Measurements from ENCODE around the gene S100A1. TPM values are rescaled to one million over a fixed set of nuclear protein-coding genes. Genes with fewer than 3 reads are reported as not detected.

The S100A1 gene
- total RNA-seq, 1 experiment from 2014 or later = 18.1 TPM

DNA sequence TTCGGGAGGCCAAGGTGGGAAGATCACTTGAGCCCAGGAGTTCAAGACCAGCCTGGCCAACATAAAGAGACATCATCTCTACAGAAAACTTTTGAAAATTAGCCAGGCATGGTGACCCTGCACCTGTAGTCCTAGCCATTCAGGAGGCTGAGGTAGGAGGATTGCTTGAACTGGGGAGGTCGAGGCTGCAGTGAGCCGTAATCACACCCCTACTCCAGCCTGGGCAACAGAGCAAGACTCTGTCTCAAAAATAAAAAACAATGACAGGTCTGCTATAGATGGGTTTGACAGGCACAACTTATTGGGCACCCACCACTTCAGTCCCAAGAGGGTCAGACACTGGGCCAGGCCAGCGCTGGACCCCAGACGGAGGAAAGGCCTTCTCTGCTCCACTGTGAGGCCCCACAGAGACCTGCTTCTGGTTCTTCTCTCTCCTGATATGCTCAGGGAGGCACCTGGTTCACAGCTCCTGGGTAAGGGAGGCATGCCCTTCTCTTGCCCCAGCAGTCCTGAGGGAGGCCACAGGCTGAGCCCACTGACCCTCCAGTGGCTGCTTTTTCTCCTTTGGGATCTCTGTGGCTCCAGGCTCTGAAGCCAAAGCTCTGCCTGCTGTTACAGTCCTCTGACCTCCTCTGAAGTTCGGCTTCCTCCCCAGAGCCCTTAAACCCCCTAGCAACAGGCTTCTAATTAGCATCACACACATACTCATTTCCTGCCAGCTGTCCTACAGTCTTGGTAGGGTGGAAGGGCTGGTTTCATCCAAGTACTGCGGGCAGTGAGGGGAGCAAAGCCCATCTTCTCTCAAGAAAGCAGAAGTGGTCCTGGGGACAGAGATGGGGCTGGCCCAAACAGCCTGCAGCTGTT, 29.7 kb upstream of the S100A1 start:
- Mint-ChIP-seq H3K27ac (ENCODE audit: unreplicated experiment) (no peak overlapping the region), H3K36me3 (ENCODE audit: insufficient read depth, unreplicated experiment) (no peaks in the 10 kb centered on the region), H3K9me3 (ENCODE audit: unreplicated experiment) (no peaks in the 10 kb centered on the region), H3K4me1 (ENCODE audit: low read depth, unreplicated experiment) (no peaks in the 10 kb centered on the region), H3K4me3 (ENCODE audit: unreplicated experiment) (no peak overlapping the region), H3K27me3 (ENCODE audit: insufficient read depth, unreplicated experiment) (no peaks in the 10 kb centered on the region)
- DNase-seq = no peak
- H3K27me3 ChIP-seq (replicated peaks; ENCODE audit: control insufficient read depth, insufficient read depth, low read length) = no peaks in the 10 kb centered on the region
- H3K4me3 ChIP-seq (ENCODE audit: low read depth, low read length) = no peak overlapping the region
- no peaks in the 10 kb centered on the region for H3K36me3 ChIP-seq (ENCODE audit: control insufficient read depth, insufficient read depth, low read length)
- POLR2A ChIA-PET = no interaction called here
- no peaks in the 10 kb centered on the region for H3K9me3 ChIP-seq
- intact Hi-C loops (cut with micrococcal nuclease; ENCODE audit: unreplicated experiment) = loop anchor here (2.0 kb wide), 1 partner anchor 14 kb away; the partner anchor contains the start of gene S100A16
- H3K4me1 ChIP-seq = no peaks in the 10 kb centered on the region
- CTCF ChIA-PET = interaction anchor here (0.8 kb wide), 1 partner anchor 29 kb away, joined by 3 read pairs; the partner anchor contains the start of gene S100A13
- TF ChIP-seq, protein P1, sequence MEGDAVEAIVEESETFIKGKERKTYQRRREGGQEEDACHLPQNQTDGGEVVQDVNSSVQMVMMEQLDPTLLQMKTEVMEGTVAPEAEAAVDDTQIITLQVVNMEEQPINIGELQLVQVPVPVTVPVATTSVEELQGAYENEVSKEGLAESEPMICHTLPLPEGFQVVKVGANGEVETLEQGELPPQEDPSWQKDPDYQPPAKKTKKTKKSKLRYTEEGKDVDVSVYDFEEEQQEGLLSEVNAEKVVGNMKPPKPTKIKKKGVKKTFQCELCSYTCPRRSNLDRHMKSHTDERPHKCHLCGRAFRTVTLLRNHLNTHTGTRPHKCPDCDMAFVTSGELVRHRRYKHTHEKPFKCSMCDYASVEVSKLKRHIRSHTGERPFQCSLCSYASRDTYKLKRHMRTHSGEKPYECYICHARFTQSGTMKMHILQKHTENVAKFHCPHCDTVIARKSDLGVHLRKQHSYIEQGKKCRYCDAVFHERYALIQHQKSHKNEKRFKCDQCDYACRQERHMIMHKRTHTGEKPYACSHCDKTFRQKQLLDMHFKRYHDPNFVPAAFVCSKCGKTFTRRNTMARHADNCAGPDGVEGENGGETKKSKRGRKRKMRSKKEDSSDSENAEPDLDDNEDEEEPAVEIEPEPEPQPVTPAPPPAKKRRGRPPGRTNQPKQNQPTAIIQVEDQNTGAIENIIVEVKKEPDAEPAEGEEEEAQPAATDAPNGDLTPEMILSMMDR (IDR thresholded peaks at IDR 0.05; ENCODE audit: insufficient read depth in 1 of 2, low read depth in 1 of 2, low read length in 1 of 2, severe bottlenecking in 1 of 2, unreplicated experiment in 1 of 2) = no peak
- no TSS peak for BruUV-seq (replicated peaks)

DNA sequence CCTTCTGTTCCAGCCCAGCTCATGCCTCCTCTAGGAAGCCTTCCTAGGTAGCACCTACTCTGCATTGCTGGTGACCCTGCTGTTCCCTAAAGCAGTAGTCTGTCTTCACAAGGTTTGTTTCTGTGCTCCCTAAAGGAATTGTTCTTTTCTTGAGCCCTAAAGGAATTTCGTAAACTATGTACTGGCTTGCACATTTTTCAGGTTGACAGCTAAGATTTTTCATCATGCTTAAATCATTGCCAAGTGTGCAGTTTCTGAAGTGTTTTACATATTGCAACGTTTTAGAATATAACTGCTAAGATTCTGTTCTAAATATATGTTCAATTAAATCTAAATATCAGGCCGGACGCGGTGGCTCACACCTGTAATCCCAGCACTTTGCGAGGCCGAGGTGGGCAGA, 28.4 kb upstream of the S100A1 start:
- H3K9me3 Mint-ChIP-seq (ENCODE audit: unreplicated experiment) = no peaks in the 10 kb centered on the region
- no TSS peak for BruUV-seq (replicated peaks)
- TF ChIP-seq, protein P1 (IDR thresholded peaks at IDR 0.05; ENCODE audit: insufficient read depth in 1 of 2, low read depth in 1 of 2, low read length in 1 of 2, severe bottlenecking in 1 of 2, unreplicated experiment in 1 of 2) = no peak
- Histone ChIP-seq H3K4me3 (ENCODE audit: low read depth, low read length) (no peak overlapping the region), H3K36me3 (ENCODE audit: control insufficient read depth, insufficient read depth, low read length) (no peaks in the 10 kb centered on the region), H3K4me1 (peaks cover 1% of the 10 kb centered on the region; the same call in 1 of the 2 replicates), H3K9me3 (no peaks in the 10 kb centered on the region), H3K27me3 (replicated peaks; ENCODE audit: control insufficient read depth, insufficient read depth, low read length) (no peaks in the 10 kb centered on the region)
- intact Hi-C loops (cut with micrococcal nuclease; ENCODE audit: unreplicated experiment) = loop anchor here (2.0 kb wide), 1 partner anchor 13 kb away; the partner anchor contains the start of gene S100A16
- ChIA-PET CTCF (no interaction called here), POLR2A (no interaction called here)
- peaks cover 3% of the 10 kb centered on the region for H3K36me3 Mint-ChIP-seq (ENCODE audit: insufficient read depth, unreplicated experiment)
- no peaks in the 10 kb centered on the region for H3K27me3 Mint-ChIP-seq (ENCODE audit: insufficient read depth, unreplicated experiment)
- no peak for DNase-seq
- H3K27ac Mint-ChIP-seq (ENCODE audit: unreplicated experiment) = no peak overlapping the region
- no peak overlapping the region for H3K4me3 Mint-ChIP-seq (ENCODE audit: unreplicated experiment)
- H3K4me1 Mint-ChIP-seq (ENCODE audit: low read depth, unreplicated experiment) = no peaks in the 10 kb centered on the region

DNA sequence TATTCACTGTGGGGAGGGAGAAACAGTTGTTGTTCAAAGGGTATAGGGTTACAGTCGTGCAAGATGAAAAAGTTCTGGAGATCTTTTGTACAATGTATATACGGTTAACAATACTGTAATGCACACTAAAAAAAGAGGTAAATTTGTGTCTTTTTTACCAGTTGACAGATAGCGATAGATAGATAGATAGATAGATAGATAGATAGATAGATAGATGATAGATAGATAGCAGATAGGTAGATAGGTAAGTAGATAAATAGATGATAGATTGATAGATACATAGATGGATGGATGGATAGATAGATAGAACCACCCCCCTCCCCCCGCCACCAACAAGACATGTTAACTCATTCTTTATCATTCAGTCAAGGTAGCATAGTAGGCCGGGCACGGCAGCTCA, 25.5 kb upstream of the S100A1 start:
- Mint-ChIP-seq H3K4me3 (ENCODE audit: unreplicated experiment) (no peak overlapping the region), H3K4me1 (ENCODE audit: low read depth, unreplicated experiment) (peaks cover under 1% of the 10 kb centered on the region), H3K27me3 (ENCODE audit: insufficient read depth, unreplicated experiment) (no peaks in the 10 kb centered on the region), H3K36me3 (ENCODE audit: insufficient read depth, unreplicated experiment) (peaks cover 28% of the 10 kb centered on the region), H3K9me3 (ENCODE audit: unreplicated experiment) (no peaks in the 10 kb centered on the region), H3K27ac (ENCODE audit: unreplicated experiment) (no peak overlapping the region)
- peaks cover 18% of the 10 kb centered on the region for H3K4me1 ChIP-seq
- H3K4me3 ChIP-seq (ENCODE audit: low read depth, low read length) = no peak overlapping the region
- POLR2A ChIA-PET = interaction anchor here (1.1 kb wide), 1 partner anchor 13 kb away, joined by 4 read pairs; the partner anchor contains the start of gene S100A14
- no peak for DNase-seq
- intact Hi-C loops (cut with micrococcal nuclease; ENCODE audit: unreplicated experiment) = no loop called here
- no peaks in the 10 kb centered on the region for H3K9me3 ChIP-seq
- CTCF ChIA-PET = interaction anchor here (0.6 kb wide), 1 partner anchor 1067 kb away, joined by 3 read pairs; no protein-coding TSS in a partner anchor
- no peaks in the 10 kb centered on the region for H3K27me3 ChIP-seq (replicated peaks; ENCODE audit: control insufficient read depth, insufficient read depth, low read length)
- BruUV-seq (replicated peaks) = no TSS peak
- peaks cover 4% of the 10 kb centered on the region for H3K36me3 ChIP-seq (ENCODE audit: control insufficient read depth, insufficient read depth, low read length)
- TF ChIP-seq, protein P1 (IDR thresholded peaks at IDR 0.05; ENCODE audit: insufficient read depth in 1 of 2, low read depth in 1 of 2, low read length in 1 of 2, severe bottlenecking in 1 of 2, unreplicated experiment in 1 of 2) = no peak
